Mesendoderm (in vitro differentiated cells): ENCODE data around the gene IBTK.
A peak's percentile ranks its signal among the peaks of the same experiment; 100 is the strongest.
"Not testable (repeated sequence)": the region's sequence is repeated elsewhere in the genome, so short reads cannot be mapped to it uniquely, and the experiment has no call there.

Experiments
- DNase-seq: peaks from one replicate; pipeline ENCODE4 v3.0.0; 2013
- H2AK5ac ChIP-seq: 2 replicates; pipeline ENCODE4 v1.6.1; 2013; ENCODE audit warnings: low read length, inconsistent platforms
- H2BK120ac ChIP-seq: 2 replicates; pipeline ENCODE4 v1.6.1; 2013; ENCODE audit warnings: low read depth, mild to moderate bottlenecking, low read length, moderate library complexity, mixed read lengths
- H2BK15ac ChIP-seq: replicated peaks from 2 replicates; pipeline ENCODE4 v1.6.1; 2013; ENCODE audit warnings: low read depth, mild to moderate bottlenecking, moderate library complexity
- H2BK5ac ChIP-seq: 2 replicates; pipeline ENCODE4 v1.6.1; 2013; ENCODE audit warnings: low read length, inconsistent platforms
- H3K18ac ChIP-seq: 2 replicates; pipeline ENCODE4 v1.6.1; 2013; ENCODE audit warnings: mild to moderate bottlenecking, low read length, mixed read lengths
- H3K23ac ChIP-seq: one replicate; pipeline ENCODE4 v1.6.1; 2013; ENCODE audit warnings: low read length
- H3K27ac ChIP-seq: 2 replicates; pipeline ENCODE4 v1.5.1; 2013; ENCODE audit warnings: low read depth, mild to moderate bottlenecking, inconsistent platforms, low read length, moderate library complexity
- H3K27me3 ChIP-seq: 2 replicates; pipeline ENCODE4 v1.6.1; 2013; ENCODE audit warnings: low read length, control low read depth, mild to moderate bottlenecking, inconsistent platforms; ENCODE audit not compliant: insufficient read depth, poor library complexity
- H3K36me3 ChIP-seq: 2 replicates; pipeline ENCODE4 v1.6.1; 2013; ENCODE audit warnings: low read length, inconsistent platforms; ENCODE audit not compliant: control insufficient read depth, insufficient read depth
- H3K4ac ChIP-seq: one replicate; pipeline ENCODE4 v1.6.1; 2013; ENCODE audit warnings: low read depth, mild to moderate bottlenecking, low read length, moderate library complexity
- H3K4me1 ChIP-seq: 2 replicates; pipeline ENCODE4 v1.6.1; 2013; ENCODE audit warnings: low read depth, low read length, inconsistent platforms; ENCODE audit not compliant: control insufficient read depth
- H3K4me2 ChIP-seq: 2 replicates; pipeline ENCODE4 v1.6.1; 2013; ENCODE audit warnings: low read length
- H3K4me3 ChIP-seq: 2 replicates; pipeline ENCODE4 v1.5.1; 2013; ENCODE audit warnings: mild to moderate bottlenecking, low read length
- H3K56ac ChIP-seq: one replicate; pipeline ENCODE4 v1.6.1; 2013; ENCODE audit warnings: low read length
- H3K79me1 ChIP-seq: 2 replicates; pipeline ENCODE4 v1.6.1; 2013; ENCODE audit warnings: low read length, inconsistent platforms
- H3K79me2 ChIP-seq: 2 replicates; pipeline ENCODE4 v1.6.1; 2013; ENCODE audit warnings: mild to moderate bottlenecking, low read length; ENCODE audit not compliant: control insufficient read depth, insufficient read depth
- H3K9ac ChIP-seq: 2 replicates; pipeline ENCODE4 v1.6.1; 2013; ENCODE audit warnings: low read length, inconsistent platforms
- H4K5ac ChIP-seq: one replicate; pipeline ENCODE4 v1.6.1; 2013; ENCODE audit warnings: low read length
- H4K8ac ChIP-seq: one replicate; pipeline ENCODE4 v1.6.1; 2013; ENCODE audit warnings: low read depth, mild to moderate bottlenecking, control low read depth, low read length, moderate library complexity
- WGBS: extraction: QIAGEN DNeasy Blood & Tissue Kit; methylation state at CpG from one replicate; pipeline ENCODE4 v1.1.7; 2013; ENCODE audit warnings: low lambda C conversion rate, missing lambda C conversion rate; ENCODE audit not compliant: insufficient coverage; ENCODE audit errors: extremely low coverage; 5-methylcytosine and 5-hydroxymethylcytosine counted together

Gene IBTK

GRCh38 chr6:82169138-82169876 is 78.2 kb downstream of the IBTK start:
- no peaks in the 10 kb centered on the region for H3K79me2 ChIP-seq
- H3K27me3 ChIP-seq: no peaks in the 10 kb centered on the region
- no peak overlapping the region for H3K4me3 ChIP-seq
- no CpG with 5 or more reads among the region's 2 CpGs for WGBS
- no peak overlapping the region for H3K4me2 ChIP-seq
- no peak overlapping the region for H3K9ac ChIP-seq
- H2BK15ac ChIP-seq: no peak overlapping the region
- H3K79me1 ChIP-seq: no peaks in the 10 kb centered on the region
- no peak overlapping the region for H3K56ac ChIP-seq
- H3K36me3 ChIP-seq: no peaks in the 10 kb centered on the region
- H4K5ac ChIP-seq: no peak overlapping the region
- DNase-seq: no peak
- peak overlapping the region; percentile 65 for H4K8ac ChIP-seq
- no peak overlapping the region for H3K18ac ChIP-seq
- no peak overlapping the region for H3K27ac ChIP-seq
- H3K4ac ChIP-seq: no peak overlapping the region
- no peak overlapping the region for H2AK5ac ChIP-seq
- no peak overlapping the region for H2BK120ac ChIP-seq
- H3K4me1 ChIP-seq: no peaks in the 10 kb centered on the region
- H2BK5ac ChIP-seq: no peak overlapping the region
- no peak overlapping the region for H3K23ac ChIP-seq

- H3K79me1 ChIP-seq: no peaks in the 10 kb centered on the region
- H3K9ac ChIP-seq: no peak overlapping the region
- no peak overlapping the region for H4K8ac ChIP-seq
- no peak for DNase-seq
- H2AK5ac ChIP-seq: no peak overlapping the region
- H2BK120ac ChIP-seq: no peak overlapping the region
- H2BK15ac ChIP-seq: no peak overlapping the region
- no CpG with 5 or more reads among the region's 5 CpGs for WGBS
- no peak overlapping the region for H2BK5ac ChIP-seq
- H3K79me2 ChIP-seq: no peaks in the 10 kb centered on the region
- H3K4me3 ChIP-seq: no peak overlapping the region
- no peak overlapping the region for H3K4ac ChIP-seq
- no peaks in the 10 kb centered on the region for H3K4me1 ChIP-seq
- H3K27me3 ChIP-seq: no peaks in the 10 kb centered on the region
- no peaks in the 10 kb centered on the region for H3K36me3 ChIP-seq
- no peak overlapping the region for H3K23ac ChIP-seq
- no peak overlapping the region for H3K18ac ChIP-seq
- H3K27ac ChIP-seq: no peak overlapping the region
- no peak overlapping the region for H3K4me2 ChIP-seq
- H4K5ac ChIP-seq: no peak overlapping the region
- H3K56ac ChIP-seq: no peak overlapping the region
Observed at GRCh38 chr6:82166493-82166892, 81.1 kb downstream of the IBTK start.

GRCh38 chr6:82160255-82160990 is 87.1 kb downstream of the IBTK start:
- Histone ChIP-seq H3K27me3 (no peaks in the 10 kb centered on the region), H2BK15ac (no peak overlapping the region), H3K18ac (no peak overlapping the region), H3K36me3 (no peaks in the 10 kb centered on the region), H3K4me2 (no peak overlapping the region), H4K8ac (no peak overlapping the region), H4K5ac (no peak overlapping the region), H3K27ac (no peak overlapping the region), H3K23ac (no peak overlapping the region), H2BK120ac (no peak overlapping the region), H2AK5ac (no peak overlapping the region), H3K79me1 (no peaks in the 10 kb centered on the region), H3K9ac (no peak overlapping the region), H3K4me3 (no peak overlapping the region), H3K79me2 (no peaks in the 10 kb centered on the region), H3K4ac (no peak overlapping the region), H2BK5ac (no peak overlapping the region), H3K4me1 (no peaks in the 10 kb centered on the region), H3K56ac (no peak overlapping the region)
- no CpG with 5 or more reads among the region's 12 CpGs for WGBS
- DNase-seq: peak; percentile 75

GRCh38 chr6:82152786-82153185 is 94.8 kb downstream of the IBTK start:
- not testable (repeated sequence) for H4K8ac ChIP-seq, H2AK5ac ChIP-seq, H3K36me3 ChIP-seq, H4K5ac ChIP-seq, H2BK15ac ChIP-seq, H2BK120ac ChIP-seq, H3K79me2 ChIP-seq, H3K27me3 ChIP-seq, H3K4me3 ChIP-seq, H3K4ac ChIP-seq, H3K27ac ChIP-seq, H3K18ac ChIP-seq, H3K9ac ChIP-seq, DNase-seq, H3K56ac ChIP-seq, H2BK5ac ChIP-seq, H3K4me2 ChIP-seq, H3K79me1 ChIP-seq, H3K4me1 ChIP-seq, H3K23ac ChIP-seq
- WGBS: no CpG with 5 or more reads among the region's 3 CpGs

- not testable (repeated sequence) for H2BK5ac ChIP-seq, DNase-seq, H2BK120ac ChIP-seq, H3K4ac ChIP-seq, H3K9ac ChIP-seq, H3K79me1 ChIP-seq, H4K8ac ChIP-seq, H3K18ac ChIP-seq, H3K27ac ChIP-seq, H3K23ac ChIP-seq, H3K27me3 ChIP-seq, H2BK15ac ChIP-seq, H3K56ac ChIP-seq, H3K79me2 ChIP-seq, H3K4me1 ChIP-seq, H3K4me2 ChIP-seq, H2AK5ac ChIP-seq, H3K4me3 ChIP-seq, H4K5ac ChIP-seq, H3K36me3 ChIP-seq
- WGBS: no CpG with 5 or more reads among the region's 10 CpGs
Observed at GRCh38 chr6:82151147-82151546, 96.4 kb downstream of the IBTK start.
